ENCODE measurements around the gene HCN3. TPM values are rescaled to one million over a fixed set of nuclear protein-coding genes. Genes with fewer than 3 reads are reported as not detected.

The HCN3 gene
- total and polyA plus RNA-seq, 2 of the 13 experiments (the other 11 are each of a cell fraction or from before 2014, with no cell fraction given) = 2.4 to 10.2 TPM

- TF ChIP-seq ZNF180 (CRISPR knock-in tag; IDR thresholded peaks at IDR 0.05; ENCODE audit: borderline replicate concordance, low read depth) (no peak), KLF11 (CRISPR knock-in tag; IDR thresholded peaks at IDR 0.05) (no peak), NFE2L1 (CRISPR knock-in tag; IDR thresholded peaks at IDR 0.05; ENCODE audit: borderline replicate concordance) (no peak), POLR2A (IDR thresholded peaks at IDR 0.05; ENCODE audit: insufficient read depth in 1 of 2, low read depth in 2 of 2, low read length in 2 of 2) (no peak; a peak in 1 of 4 replicates), THAP7 (CRISPR knock-in tag; IDR thresholded peaks at IDR 0.05) (no peak), ZNF83 (CRISPR knock-in tag; IDR thresholded peaks at IDR 0.05; ENCODE audit: borderline replicate concordance) (no peak), HOXA7 (CRISPR knock-in tag; IDR thresholded peaks at IDR 0.05) (no peak), KDM4B (CRISPR knock-in tag; IDR thresholded peaks at IDR 0.05) (no peak), KDM3A (CRISPR knock-in tag; IDR thresholded peaks at IDR 0.05; ENCODE audit: low read depth) (no peak), ZNF446 (CRISPR knock-in tag; IDR thresholded peaks at IDR 0.05) (no peak), MAX (IDR thresholded peaks at IDR 0.05) (peak; percentile 46; the same call in 1 of the 2 replicates), RBFOX2 (IDR thresholded peaks at IDR 0.05; ENCODE audit: low read depth, low read length) (no peak), NFRKB (IDR thresholded peaks at IDR 0.05) (no peak), BCL6 (CRISPR knock-in tag; IDR thresholded peaks at IDR 0.05) (0 out of 2 replicates have a peak, but pooled peaks have one; percentile 3), ZFP91 (CRISPR knock-in tag; IDR thresholded peaks at IDR 0.05; ENCODE audit: borderline replicate concordance) (no peak; the same call in 1 of the 2 replicates), ZNF580 (CRISPR knock-in tag; IDR thresholded peaks at IDR 0.05; ENCODE audit: borderline replicate concordance, low read depth) (no peak), ZFX (CRISPR knock-in tag; IDR thresholded peaks at IDR 0.05; ENCODE audit: low read depth) (0 out of 2 replicates have a peak, but pooled peaks have one; percentile 35), ZFP90 (CRISPR knock-in tag; IDR thresholded peaks at IDR 0.05; ENCODE audit: borderline replicate concordance) (peak; percentile 31; the same call in 1 of the 2 replicates), ZNF503 (CRISPR knock-in tag; IDR thresholded peaks at IDR 0.05) (no peak), BRCA1 (CRISPR knock-in tag; IDR thresholded peaks at IDR 0.05) (no peak), ZNF761 (CRISPR knock-in tag; conservative IDR thresholded peaks at IDR 0.05) (no peak), ZNF30 (CRISPR knock-in tag; IDR thresholded peaks at IDR 0.05) (no peak), ZNF414 (CRISPR knock-in tag; IDR thresholded peaks at IDR 0.05) (no peak), ZNF569 (CRISPR knock-in tag; IDR thresholded peaks at IDR 0.05; ENCODE audit: borderline replicate concordance) (no peak), ZNF788 (CRISPR knock-in tag; IDR thresholded peaks at IDR 0.05; ENCODE audit: borderline replicate concordance) (peak; percentile 26; the same call in 1 of the 2 replicates)
Observed at GRCh38 chr1:155324717-155325602, 47.7 kb downstream of the HCN3 start (continued).
